Astrocyte of the cerebellum (primary cell): ENCODE measurements around the gene THAP3.
A peak's percentile ranks its signal among the peaks of the same experiment; 100 is the strongest.

Experiments
- DNase-seq: peaks from one replicate; pipeline ENCODE4 v3.0.0-alpha.2; 2011; ENCODE audit warnings: low read depth
- H3K4me3 ChIP-seq: 2 replicates; pipeline ENCODE4 v1.5.1; 2011; ENCODE audit warnings: mild to moderate bottlenecking, low read depth, low read length, moderate library complexity
- CTCF ChIP-seq: IDR thresholded peaks from 2 replicates; pipeline ENCODE4 v1.5.1; 2012; ENCODE audit warnings: low read length, low read depth, moderate library complexity, mild to moderate bottlenecking; ENCODE audit errors: missing control alignments
- in situ Hi-C: cut with HindIII; loops from 2 replicates; pipeline ENCODE4 v1.10.0; 2017; ENCODE audit warnings: low sequenced_read_pairs

Gene THAP3

DNA sequence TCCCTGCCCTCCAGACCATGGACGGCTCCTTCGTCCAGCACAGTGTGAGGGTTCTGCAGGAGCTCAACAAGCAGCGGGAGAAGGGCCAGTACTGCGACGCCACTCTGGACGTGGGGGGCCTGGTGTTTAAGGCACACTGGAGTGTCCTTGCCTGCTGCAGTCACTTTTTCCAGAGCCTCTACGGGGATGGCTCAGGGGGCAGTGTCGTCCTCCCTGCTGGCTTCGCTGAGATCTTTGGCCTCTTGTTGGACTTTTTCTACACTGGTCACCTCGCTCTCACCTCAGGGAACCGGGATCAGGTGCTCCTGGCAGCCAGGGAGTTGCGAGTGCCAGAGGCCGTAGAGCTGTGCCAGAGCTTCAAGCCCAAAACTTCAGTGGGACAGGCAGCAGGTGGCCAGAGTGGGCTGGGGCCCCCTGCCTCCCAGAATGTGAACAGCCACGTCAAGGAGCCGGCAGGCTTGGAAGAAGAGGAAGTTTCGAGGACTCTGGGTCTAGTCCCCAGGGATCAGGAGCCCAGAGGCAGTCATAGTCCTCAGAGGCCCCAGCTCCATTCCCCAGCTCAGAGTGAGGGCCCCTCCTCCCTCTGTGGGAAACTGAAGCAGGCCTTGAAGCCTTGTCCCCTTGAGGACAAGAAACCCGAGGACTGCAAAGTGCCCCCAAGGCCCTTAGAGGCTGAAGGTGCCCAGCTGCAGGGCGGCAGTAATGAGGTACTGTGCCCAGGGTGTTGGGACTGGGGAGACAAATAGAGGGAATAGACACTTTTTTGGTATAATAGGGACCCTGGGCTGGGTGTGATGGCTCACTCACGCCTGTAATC lies 43.9 kb upstream of the THAP3 start:
- peak overlapping the region; percentile 84 for H3K4me3 ChIP-seq
- in situ Hi-C loops: no loop called here
- TF ChIP-seq CTCF: peak; percentile 26
- no peak for DNase-seq

DNA sequence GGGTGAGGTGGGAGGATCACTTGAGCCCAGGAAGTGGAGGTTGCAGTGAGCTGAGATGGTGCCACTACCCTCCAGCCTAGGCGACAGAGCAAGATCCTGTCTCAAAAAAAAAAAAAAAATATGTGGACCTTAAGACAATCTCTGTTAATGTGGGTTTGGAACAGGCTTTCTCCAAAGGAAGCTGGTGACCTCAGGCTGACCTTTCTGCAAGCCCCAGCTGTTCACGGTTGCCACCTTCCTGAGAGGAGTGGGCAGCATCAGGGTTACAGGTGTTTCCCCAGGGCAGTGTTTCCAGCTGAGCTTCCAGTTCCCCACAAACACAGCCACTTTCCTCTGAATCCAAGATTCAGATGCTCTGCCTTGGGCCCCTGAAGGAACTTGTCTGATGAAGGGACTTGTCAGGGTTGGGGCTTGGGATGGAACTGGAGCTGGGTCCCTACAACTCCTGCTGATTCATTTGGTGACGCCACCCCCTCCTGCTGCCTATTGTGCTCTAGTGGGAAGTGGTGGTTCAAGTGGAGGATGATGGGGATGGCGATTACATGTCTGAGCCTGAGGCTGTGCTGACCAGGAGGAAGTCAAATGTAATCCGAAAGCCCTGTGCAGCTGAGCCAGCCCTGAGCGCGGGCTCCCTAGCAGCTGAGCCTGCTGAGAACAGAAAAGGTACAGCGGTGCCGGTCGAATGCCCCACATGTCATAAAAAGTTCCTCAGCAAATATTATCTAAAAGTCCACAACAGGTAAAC lies 42.9 kb upstream of the THAP3 start:
- DNase-seq: no peak
- in situ Hi-C loops: no loop called here
- H3K4me3 ChIP-seq: no peak overlapping the region
- TF ChIP-seq CTCF: no peak

- H3K4me3 ChIP-seq: no peak overlapping the region
- no peak for DNase-seq
- in situ Hi-C loops: no loop called here
- no peak for TF ChIP-seq CTCF
Measured at GRCh38 chr1:6582370-6582769, 42.3 kb upstream of the THAP3 start.

- in situ Hi-C loops: no loop called here
- TF ChIP-seq CTCF: peak; percentile 18
Measured at GRCh38 chr1:6584126-6585080, 40.3 kb upstream of the THAP3 start.

GRCh38 chr1:6585081-6585722 lies 39.5 kb upstream of the THAP3 start:
- in situ Hi-C loops: no loop called here
- DNase-seq: no peak
- no peak overlapping the region for H3K4me3 ChIP-seq
- no peak for TF ChIP-seq CTCF

More at GRCh38 chr1:6584126-6585080, 40.3 kb upstream of the THAP3 start:
- no peak overlapping the region for H3K4me3 ChIP-seq
- no peak for DNase-seq
